NCI-H82 treated with DMSO at 0.1 percent for 48 hours (cell line): Measurements from ENCODE around the gene NEGR1.
A peak's percentile ranks its signal among the peaks of the same experiment; 100 is the strongest.

Source experiments
- DNase-seq: peaks from one replicate; lab custom pipeline; 2025; ENCODE audit not compliant: unreplicated experiment; lab: John Stamatoyannopoulos, UW

Gene NEGR1

GRCh38 chr1:72051538-72051937 is 230.8 kb downstream of the NEGR1 start:
- DNase-seq, result no peak

GRCh38 chr1:72050551-72050950 is 231.8 kb downstream of the NEGR1 start:
- DNase-seq, result no peak

- DNase-seq, result peak; percentile 33
These were observed 244.5 kb downstream of the NEGR1 start for GRCh38 chr1:72037745-72038343.

- no peak for DNase-seq
These were observed 247.5 kb downstream of the NEGR1 start for GRCh38 chr1:72034827-72035226.

DNA sequence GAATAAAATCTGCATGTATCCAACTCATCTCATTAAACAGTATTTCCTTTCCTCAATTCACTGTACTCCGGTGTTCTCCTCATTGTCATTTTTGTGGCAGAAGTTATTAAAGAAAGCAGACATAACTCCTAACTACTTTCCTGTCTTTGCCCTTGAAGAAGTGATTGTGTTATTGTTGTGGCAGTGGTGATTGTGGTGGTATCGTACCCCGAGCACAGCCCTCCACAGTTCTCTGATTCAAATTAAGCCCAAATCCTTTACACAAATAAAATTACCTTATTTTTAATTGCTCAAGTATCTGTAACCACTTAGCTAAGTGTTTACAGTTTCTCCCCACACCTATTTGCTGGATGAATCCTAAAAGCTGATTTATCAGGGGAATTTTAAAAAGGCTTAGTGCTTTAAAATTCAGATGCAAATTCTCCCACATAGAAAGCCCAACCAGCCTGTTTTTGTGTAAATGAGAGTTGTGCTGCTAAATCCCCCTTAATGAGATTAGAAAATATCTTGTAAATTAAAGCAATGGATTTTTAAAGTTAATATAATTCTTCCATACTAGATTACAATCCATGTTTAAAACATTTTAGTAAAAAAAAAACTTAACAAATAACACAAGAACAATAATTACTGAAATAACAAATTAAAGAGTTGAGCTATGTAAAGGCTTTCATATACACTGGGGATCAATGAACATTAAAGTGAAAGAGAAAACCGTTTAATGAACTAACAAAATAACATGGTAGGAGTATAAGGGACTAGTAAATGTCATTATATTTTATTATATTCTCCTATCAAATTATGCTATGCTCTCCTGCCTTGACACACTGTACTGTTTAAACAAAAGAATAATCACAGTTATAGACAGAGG is 259.0 kb downstream of the NEGR1 start:
- peak; percentile 69 for DNase-seq

DNA sequence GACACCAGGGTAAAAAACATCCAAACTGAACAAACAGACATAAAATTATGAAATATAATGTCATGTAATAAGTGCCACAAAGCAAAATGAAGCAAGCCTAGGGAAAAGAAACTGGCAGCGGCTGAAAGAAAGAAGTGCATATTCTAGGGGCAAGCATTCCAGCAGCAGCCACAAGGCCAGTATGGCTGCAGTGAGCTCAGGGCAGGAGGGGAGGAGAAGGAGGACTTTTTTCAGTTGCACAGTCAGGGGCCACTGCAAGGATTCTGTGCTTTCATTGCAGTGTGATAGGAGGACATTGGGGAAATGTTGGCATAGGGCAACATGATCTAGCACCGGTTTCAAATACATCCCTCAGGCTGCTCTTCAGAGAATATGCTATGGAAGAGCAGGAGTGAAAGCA is 263.8 kb downstream of the NEGR1 start:
- DNase-seq, result no peak

GRCh38 chr1:72015006-72015405 is 267.3 kb downstream of the NEGR1 start:
- no peak for DNase-seq

DNA sequence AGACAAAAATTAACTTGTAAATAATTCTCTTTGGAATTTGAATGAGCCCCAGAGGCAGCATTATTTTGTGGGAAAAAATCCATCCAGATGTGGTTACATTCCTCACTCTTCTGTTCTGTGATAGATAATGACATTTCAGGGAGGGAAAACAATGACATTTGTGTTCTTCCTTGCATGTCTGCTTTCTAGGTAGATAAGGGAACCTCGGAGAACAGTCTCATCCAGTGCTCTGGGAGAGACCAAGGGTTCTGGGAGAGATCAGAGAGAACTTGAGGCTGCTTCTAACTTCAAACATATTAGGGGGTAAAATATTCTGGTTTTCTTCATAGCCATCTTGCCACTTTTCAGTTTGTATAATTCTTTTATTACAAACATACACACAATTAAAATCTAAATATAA is 269.2 kb downstream of the NEGR1 start:
- no peak for DNase-seq

GRCh38 chr1:72011721-72012120 is 270.6 kb downstream of the NEGR1 start:
- DNase-seq, result no peak

- no peak for DNase-seq
These were observed 272.3 kb downstream of the NEGR1 start for GRCh38 chr1:72010094-72010431.

- DNase-seq, result peak; percentile 82
These were observed 272.9 kb downstream of the NEGR1 start for GRCh38 chr1:72009173-72010093.

DNA sequence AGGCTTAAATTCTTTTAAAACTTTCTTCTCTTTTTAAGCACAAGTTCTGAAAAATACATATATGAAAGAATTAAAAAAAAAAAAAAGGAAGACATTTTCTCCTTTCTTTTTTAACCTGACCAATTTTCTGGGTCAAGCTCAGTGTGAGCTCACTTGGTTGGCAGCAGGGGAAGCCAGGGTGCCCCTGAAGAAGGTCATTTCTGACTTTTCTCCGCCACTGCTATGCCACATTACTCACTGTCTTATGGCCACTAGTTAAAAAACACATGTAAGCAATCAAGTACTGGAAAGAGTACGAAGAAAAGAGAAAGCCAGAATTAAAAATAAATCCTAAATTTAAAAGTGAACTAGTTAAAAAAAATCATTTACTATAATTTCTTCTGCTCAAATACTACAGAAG is 275.0 kb downstream of the NEGR1 start:
- no peak for DNase-seq

DNA sequence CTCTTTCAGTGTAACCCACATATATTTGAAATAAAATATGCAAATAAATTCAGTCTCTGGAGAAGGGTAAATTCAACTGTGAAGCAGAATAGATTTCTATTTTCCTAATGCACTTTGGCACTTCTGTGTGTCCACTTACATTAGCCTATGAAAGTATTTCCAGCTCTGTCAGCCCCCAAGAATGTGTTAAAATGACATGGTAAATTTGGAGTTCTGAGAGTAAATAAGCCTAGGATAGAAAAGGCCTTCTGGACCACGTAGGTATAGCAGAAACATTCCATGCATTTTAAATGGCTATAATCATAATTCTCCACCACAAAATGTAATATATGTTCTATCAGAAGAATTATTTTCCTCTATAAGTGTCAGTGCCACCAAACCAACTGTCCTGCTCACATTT is 276.2 kb downstream of the NEGR1 start:
- DNase-seq, result no peak

DNA sequence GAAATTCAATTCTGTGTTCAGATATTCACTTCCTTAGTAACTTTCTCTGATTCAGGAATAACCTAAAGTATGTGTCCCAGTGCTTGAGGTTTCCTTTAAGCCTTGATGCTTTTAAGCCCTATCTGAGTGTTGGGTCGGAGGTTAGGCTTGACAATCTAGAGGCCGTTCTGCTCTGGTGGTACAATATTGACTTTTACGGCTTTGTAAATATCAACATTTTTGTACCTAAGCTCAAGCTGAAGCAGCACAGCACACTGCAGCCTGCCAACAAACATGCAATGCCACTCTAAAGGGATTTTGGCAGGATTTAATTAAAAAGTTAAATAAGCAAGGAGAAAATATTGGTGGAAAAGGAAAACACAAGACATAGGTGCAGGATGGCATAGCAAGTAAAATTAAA is 279.2 kb downstream of the NEGR1 start:
- no peak for DNase-seq

GRCh38 chr1:72000809-72001208 is 281.5 kb downstream of the NEGR1 start:
- DNase-seq, result no peak

DNA sequence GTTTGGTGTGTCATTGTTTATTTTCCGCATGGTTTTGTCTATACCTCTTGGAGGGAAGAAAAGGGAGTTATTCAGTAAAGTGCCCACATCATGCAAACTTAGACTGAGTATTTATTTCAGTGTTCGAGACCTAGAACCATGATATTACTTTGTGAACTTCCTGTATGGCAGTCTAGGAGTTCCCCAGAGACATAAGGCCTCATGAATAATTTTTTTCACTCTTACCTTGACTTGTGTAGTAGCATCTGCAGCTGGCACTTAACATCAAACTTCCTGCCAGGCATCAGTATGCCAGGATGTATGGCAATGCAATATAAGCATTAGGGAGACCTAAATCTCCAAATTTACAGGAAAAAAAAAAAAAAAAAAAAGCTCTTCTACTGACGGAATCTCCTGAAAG is 287.7 kb downstream of the NEGR1 start:
- DNase-seq, result no peak

- no peak for DNase-seq
These were observed 295.2 kb downstream of the NEGR1 start for GRCh38 chr1:71987181-71987580.

DNA sequence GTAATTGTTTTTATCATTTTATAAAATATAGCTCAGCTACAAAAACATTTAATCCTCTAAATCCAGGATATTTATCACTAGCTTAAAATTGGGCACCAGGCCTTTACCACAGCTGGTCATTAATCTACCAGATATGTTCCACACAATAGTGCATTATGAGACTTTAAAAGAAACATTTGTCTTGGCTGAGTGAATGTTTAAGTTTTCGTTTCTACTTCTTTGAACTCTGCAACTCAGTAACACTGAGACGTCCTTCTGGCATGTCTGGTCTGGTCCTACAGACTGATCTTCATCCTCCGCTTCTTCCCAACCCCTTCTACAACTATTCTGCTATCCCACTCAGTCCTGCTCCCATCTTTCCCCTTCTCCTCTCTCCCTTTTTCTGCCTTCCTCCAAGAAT is 296.2 kb downstream of the NEGR1 start:
- DNase-seq, result no peak

GRCh38 chr1:71980556-71980955 is 301.8 kb downstream of the NEGR1 start:
- no peak for DNase-seq

GRCh38 chr1:71979882-71980281 is 302.5 kb downstream of the NEGR1 start:
- no peak for DNase-seq

DNA sequence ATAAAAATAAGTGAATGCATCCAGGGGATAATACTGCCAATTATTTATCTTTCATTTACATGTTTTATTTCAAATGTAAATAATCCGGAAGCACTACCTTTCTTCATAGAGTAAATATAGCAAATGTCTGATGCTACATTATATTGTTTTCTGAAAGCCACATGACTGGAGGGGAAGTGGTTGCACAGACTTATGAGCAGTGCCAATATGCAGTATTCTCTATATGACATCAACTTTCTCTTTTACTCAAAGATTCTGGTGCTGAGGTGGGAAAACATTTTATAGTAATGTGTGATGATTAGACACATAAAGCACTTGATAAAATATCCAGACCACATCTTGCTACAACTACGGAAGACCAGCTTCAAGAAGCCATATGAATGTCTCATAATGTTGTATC is 314.7 kb downstream of the NEGR1 start:
- DNase-seq, result no peak

DNA sequence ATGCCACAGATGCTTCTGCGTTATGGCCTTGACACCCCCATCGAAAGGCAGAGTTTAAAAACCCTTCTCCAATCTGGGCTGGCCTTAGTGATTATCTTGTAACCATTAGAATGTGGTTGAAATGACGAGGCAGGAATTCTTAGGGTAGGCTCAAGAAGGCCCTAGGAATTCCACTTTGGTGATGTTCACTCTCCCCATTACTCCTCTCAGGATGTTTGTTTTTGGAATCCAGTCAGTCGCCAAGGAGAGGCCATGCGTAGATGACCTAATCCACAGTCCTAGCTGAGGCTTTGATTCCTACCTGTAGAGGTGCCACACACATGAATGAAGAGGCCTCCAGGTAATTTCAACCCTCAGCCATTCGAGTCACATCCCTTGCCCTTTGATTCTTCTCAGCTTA is 318.2 kb downstream of the NEGR1 start:
- no peak for DNase-seq
